ENCODE measurements around the gene CD79A.

The CD79A gene

GRCh38 chr19:41876847-41877832, at the start of gene CD79A:
TSS of gene CD79A (plus strand) at chr19:41877279. CDS start at chr19:41877305, 26 bp downstream.
- DNase-seq = no peak

- no peak for DNase-seq
Measured at GRCh38 chr19:41837981-41838708, 38.9 kb upstream of the CD79A start.

GRCh38 chr19:41839211-41839610, 37.9 kb upstream of the CD79A start:
- DNase-seq = no peak

DNA sequence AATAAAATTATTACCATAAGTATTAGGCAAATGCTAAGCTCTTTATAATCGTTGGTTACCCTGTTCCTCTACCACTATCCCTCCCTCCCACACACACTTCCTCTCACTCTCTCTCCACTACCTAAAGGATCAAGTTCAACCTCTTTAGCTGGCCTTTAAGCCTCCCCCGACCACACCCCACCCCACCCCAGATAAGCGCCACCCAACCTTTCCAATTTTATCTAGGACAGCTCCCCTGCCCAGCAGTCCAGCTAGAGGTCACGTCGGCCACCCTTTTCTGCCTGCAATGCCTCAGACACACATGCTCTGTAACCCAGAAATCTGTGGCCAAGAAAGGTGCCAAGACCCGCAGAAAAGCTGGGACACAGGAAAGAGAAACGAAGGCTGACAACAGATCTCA, 33.7 kb upstream of the CD79A start:
- DNase-seq = no peak

GRCh38 chr19:41844601-41845000, 32.5 kb upstream of the CD79A start, which contains the start of gene LYPD4:
TSS of gene LYPD4 (minus strand) at chr19:41844683. CDS start at chr19:41839285, 5,398 bp downstream.
- DNase-seq = no peak

DNA sequence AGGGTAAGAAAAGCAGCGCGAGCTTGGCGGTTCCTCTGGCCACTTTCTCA, 32.3 kb upstream of the CD79A start, which contains the start of gene DMRTC2:
Gene DMRTC2, plus strand, starts transcription at position 42 of the 50 bp plus-strand sequence. CDS start 2,387 bp downstream, outside the sequence.
- no peak for DNase-seq

GRCh38 chr19:41845051-41845590, 32.0 kb upstream of the CD79A start:
- no peak for DNase-seq

GRCh38 chr19:41847351-41848105, 29.6 kb upstream of the CD79A start:
- no peak for DNase-seq

GRCh38 chr19:41848666-41849065, 28.4 kb upstream of the CD79A start:
- DNase-seq = no peak

DNA sequence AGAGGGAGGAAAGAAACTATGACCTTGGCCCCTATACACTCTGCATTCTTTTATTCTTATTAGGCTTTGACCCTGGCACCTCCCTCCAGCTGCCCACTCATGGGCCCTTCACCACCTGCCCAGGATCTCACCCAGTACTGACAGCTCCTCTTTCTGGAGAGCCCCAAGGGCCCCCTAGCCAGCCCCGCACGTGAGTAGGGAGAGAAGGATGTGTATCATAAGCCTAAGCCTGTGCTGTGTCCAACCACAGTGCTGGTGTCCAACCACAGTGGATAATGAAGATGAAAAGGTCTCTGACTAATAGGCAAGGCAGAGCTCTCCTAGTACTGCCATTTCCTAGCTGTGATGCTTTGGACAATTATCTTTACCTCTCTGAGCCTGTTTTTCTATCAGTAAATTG, 28.0 kb upstream of the CD79A start:
- DNase-seq = no peak

DNA sequence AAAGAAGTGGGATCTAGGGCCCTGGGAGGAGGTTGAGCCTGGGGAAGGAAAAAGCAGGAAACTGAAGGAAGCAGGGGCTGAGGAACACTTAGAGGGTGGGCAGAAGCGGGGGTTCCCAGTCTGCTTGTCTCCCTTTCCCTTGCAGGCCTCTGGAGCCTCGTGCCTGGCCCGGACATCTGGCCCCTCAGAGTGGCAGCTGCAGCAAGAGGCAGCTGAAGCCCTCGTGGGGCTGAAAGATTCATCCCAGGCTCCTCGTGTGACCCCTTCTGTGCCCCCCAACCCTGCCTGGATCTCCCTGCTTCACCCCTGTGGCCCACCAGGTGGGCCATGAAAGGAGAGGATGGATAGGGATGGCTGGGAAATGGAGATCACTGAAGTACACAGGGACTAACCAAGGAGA, 26.7 kb upstream of the CD79A start:
- DNase-seq = no peak

GRCh38 chr19:41851456-41851855, 25.6 kb upstream of the CD79A start:
- no peak for DNase-seq

GRCh38 chr19:41853344-41853743, 23.7 kb upstream of the CD79A start:
- DNase-seq = no peak

GRCh38 chr19:41853768-41854167, 23.3 kb upstream of the CD79A start:
- DNase-seq = no peak

GRCh38 chr19:41859213-41859617, 17.9 kb upstream of the CD79A start:
- DNase-seq = no peak

GRCh38 chr19:41859618-41860418, 17.3 kb upstream of the CD79A start, which contains the start of gene RPS19:
TSS of gene RPS19 (plus strand) at chr19:41860255. CDS start at chr19:41860775, 520 bp downstream.
- peak; percentile 96 for DNase-seq

- no peak for DNase-seq
Measured at GRCh38 chr19:41860419-41861115, 16.5 kb upstream of the CD79A start.

- DNase-seq = no peak
Measured at GRCh38 chr19:41861116-41861768, 15.8 kb upstream of the CD79A start.

- DNase-seq = no peak
Measured at GRCh38 chr19:41861846-41862245, 15.2 kb upstream of the CD79A start.

DNA sequence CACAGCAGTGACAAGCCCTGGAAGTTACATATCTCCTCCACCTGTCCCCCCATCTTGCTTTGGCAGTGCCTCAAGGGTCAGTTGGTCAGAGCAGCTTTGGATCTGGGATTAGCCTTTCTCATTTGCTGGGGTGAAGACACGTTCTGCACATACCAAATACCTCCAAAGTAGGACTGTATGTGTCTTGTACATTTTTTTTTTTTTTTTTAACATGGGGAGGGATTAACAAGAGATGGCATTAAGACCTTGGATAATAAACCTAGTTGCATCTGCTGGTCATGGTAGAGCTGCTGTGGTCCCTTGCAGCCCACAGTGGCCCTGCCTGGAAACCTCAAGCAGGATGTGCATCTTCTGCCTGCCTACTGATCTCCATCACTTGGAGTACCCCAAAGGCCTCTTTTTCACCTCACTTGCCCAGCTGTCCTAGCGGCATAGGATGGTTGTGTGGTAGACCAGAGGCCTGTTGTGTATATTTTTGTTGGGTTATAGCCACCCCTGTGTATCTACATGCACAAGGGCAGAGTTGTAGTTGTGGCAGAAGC, 14.6 kb upstream of the CD79A start:
- no peak for DNase-seq

All from cerebellar nuclear complex (tissue), 1 donor.